Measurements from ENCODE around the gene LIX1. TPM values are rescaled to one million over a fixed set of nuclear protein-coding genes. Genes with fewer than 3 reads are reported as not detected.
"Not testable (repeated sequence)": the region's sequence is repeated elsewhere in the genome, so short reads cannot be mapped to it uniquely, and the experiment has no call there.

Gene LIX1
- polyA plus RNA-seq, 4 donors, result 3.2 to 6.2 (median 4.7) TPM

GRCh38 chr5:97106216-97106581 lies 36.2 kb downstream of the LIX1 start:
- DNase-seq (ENCODE audit: low read depth in 4 of 4, low spot score in 2 of 4), result no peak

- no peak for DNase-seq (ENCODE audit: low read depth in 4 of 4, low spot score in 2 of 4)
These were observed 36.8 kb downstream of the LIX1 start for GRCh38 chr5:97105501-97106215.

- DNase-seq (ENCODE audit: low read depth in 4 of 4, low spot score in 2 of 4), result no peak
These were observed 40.4 kb downstream of the LIX1 start for GRCh38 chr5:97102010-97102470.

- no peak for DNase-seq (ENCODE audit: low read depth in 4 of 4, low spot score in 2 of 4)
These were observed 41.1 kb downstream of the LIX1 start for GRCh38 chr5:97101189-97101910.

- DNase-seq (ENCODE audit: low read depth in 4 of 4, low spot score in 2 of 4), result no peak
These were observed 41.9 kb downstream of the LIX1 start for GRCh38 chr5:97100476-97100875.

- DNase-seq (ENCODE audit: low read depth in 4 of 4, low spot score in 2 of 4), result no peak
These were observed 43.5 kb downstream of the LIX1 start for GRCh38 chr5:97098922-97099321.

GRCh38 chr5:97097326-97098230 lies 44.8 kb downstream of the LIX1 start:
- no peak for DNase-seq (ENCODE audit: low read depth in 4 of 4, low spot score in 2 of 4)

GRCh38 chr5:97096846-97097245 lies 45.6 kb downstream of the LIX1 start:
- DNase-seq (ENCODE audit: low read depth in 4 of 4, low spot score in 2 of 4), result no peak

- no peak for DNase-seq (ENCODE audit: low read depth in 4 of 4, low spot score in 2 of 4)
These were observed 46.2 kb downstream of the LIX1 start for GRCh38 chr5:97096191-97096590.

- DNase-seq (ENCODE audit: low read depth in 4 of 4, low spot score in 2 of 4), result no peak
These were observed 47.1 kb downstream of the LIX1 start for GRCh38 chr5:97095318-97095732.

- DNase-seq (ENCODE audit: low read depth in 4 of 4, low spot score in 2 of 4), result no peak
These were observed 47.7 kb downstream of the LIX1 start for GRCh38 chr5:97094579-97095317.

GRCh38 chr5:97093193-97093592 lies 49.2 kb downstream of the LIX1 start:
- no peak for DNase-seq (ENCODE audit: low read depth in 4 of 4, low spot score in 2 of 4)

- no peak for DNase-seq (ENCODE audit: low read depth in 4 of 4, low spot score in 2 of 4)
These were observed 51.5 kb downstream of the LIX1 start for GRCh38 chr5:97090944-97091343.

GRCh38 chr5:97089149-97089801 lies 53.1 kb downstream of the LIX1 start:
- DNase-seq (ENCODE audit: low read depth in 4 of 4, low spot score in 2 of 4), result no peak

GRCh38 chr5:97088774-97089148 lies 53.6 kb downstream of the LIX1 start:
- no peak for DNase-seq (ENCODE audit: low read depth in 4 of 4, low spot score in 2 of 4)

- no peak for DNase-seq (ENCODE audit: low read depth in 4 of 4, low spot score in 2 of 4)
These were observed 55.3 kb downstream of the LIX1 start for GRCh38 chr5:97087138-97087537.

- no peak for DNase-seq (ENCODE audit: low read depth in 4 of 4, low spot score in 2 of 4)
These were observed 56.8 kb downstream of the LIX1 start for GRCh38 chr5:97085459-97086181.

GRCh38 chr5:97084782-97085458 lies 57.5 kb downstream of the LIX1 start:
- not testable (repeated sequence) for DNase-seq (ENCODE audit: low read depth in 4 of 4, low spot score in 2 of 4)
